ENCODE measurements around the gene PRELP.
"Not testable (repeated sequence)": the region's sequence is repeated elsewhere in the genome, so short reads cannot be mapped to it uniquely, and the experiment has no call there.

PRELP gene

GRCh38 chr1:203508463-203509073 is 33.0 kb downstream of the PRELP start:
- no peak for DNase-seq

DNA sequence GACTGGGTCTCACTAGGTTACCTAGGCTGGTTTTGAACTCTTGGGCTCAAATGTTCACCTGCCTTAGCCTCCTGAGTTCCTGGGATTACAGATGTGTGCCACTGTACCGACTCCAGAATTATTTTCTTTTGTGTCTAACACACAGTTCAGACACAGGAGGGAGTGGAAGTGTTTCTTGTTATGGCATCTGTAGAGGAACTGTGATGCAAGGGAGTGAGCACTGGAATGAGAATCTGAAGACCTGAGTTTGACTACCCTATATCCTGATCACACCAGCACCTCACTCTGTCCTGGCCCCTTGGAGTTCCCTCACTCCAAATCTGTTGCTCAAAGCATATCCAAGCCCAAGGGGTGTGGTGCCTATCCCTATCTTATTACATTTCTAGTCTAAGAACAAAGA is 33.5 kb downstream of the PRELP start:
- no peak for DNase-seq

- no peak for DNase-seq
Measured at GRCh38 chr1:203511513-203511912, 35.9 kb downstream of the PRELP start.

DNA sequence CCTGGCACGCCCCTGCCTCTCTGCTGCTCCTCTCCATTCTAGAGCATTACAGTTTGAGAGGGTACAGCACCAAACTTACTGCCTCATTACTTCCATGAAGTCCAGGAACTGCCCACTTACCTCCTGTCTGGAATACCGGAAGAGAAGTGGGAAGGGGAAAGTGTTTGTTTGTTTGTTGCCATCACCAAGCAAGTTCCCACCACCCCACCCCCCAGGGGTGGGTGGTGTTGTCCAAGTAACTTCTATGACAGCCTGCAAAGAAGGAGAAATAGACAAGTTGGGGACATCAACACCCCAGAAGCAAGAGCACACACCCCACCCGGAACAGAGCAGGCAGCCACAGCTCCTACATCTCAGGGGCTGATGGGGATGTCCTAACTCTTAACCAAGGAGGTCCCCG is 36.3 kb downstream of the PRELP start:
- DNase-seq, result no peak

- no peak for DNase-seq
Measured at GRCh38 chr1:203512517-203512847, 36.9 kb downstream of the PRELP start.

DNA sequence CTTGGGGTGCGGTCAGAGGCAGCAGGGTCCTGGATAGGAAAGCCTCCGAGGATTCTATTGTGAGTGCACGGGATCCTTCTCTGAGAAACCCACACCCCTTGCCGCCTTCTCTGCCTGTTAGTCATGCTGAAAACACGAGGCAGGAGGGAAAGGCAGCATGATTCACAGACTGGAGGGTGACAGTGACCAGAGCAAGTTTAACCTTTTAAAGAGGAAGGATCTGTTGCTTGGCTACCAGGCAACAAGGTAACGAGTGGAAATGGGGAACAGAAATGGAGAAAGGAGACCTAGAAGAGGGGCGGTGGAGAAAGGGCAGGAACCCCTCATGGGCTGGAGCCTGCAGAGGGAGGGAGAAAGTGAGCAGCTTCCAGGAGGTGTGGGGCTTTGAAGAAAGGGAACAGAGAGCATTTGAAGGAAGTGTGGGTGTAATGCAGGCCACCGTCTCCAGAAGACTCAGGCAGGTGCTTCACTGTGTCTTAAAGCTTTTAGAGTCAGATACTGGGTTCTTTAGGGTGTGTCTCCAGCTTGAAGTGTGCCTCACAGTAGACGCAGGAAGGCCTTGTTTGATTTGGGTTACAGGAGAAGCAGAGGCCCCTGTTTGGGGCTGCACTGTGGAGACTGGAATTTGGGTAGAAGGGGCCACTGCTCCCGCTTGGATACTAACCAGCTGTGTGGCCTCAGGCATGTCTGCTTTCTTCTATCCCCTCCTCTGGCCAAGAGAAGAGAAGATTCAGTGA is 37.4 kb downstream of the PRELP start:
- DNase-seq, result peak in 2 of 4 experiments; percentile 9 to 18

DNA sequence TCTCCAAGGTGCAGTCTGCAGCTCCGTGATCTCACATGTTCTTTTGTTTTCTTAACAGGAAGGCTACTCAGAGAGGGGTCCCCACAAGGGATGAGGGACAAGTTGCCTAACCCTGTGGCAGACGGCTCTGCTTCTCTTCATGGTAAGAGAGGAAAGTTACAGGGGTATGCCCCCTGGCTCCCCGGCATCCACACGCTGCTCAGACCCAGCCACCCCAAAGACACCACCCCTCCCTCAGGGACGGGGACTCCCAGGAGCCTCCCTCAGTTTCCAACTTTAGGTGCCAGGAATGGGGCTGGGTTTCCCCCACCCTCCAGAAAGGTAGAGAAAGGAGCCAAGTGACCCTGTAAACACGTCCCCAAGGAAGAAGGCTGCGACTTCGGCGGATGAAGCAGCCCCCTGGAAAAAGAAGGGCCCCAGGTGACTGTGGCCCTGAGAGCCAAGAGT is 38.0 kb downstream of the PRELP start:
- DNase-seq, result no peak

- no peak for DNase-seq
Measured at GRCh38 chr1:203516184-203516583, 40.6 kb downstream of the PRELP start.

GRCh38 chr1:203516906-203517305 is 41.3 kb downstream of the PRELP start:
- DNase-seq, result no peak

- no peak for DNase-seq
Measured at GRCh38 chr1:203517426-203518110, 42.0 kb downstream of the PRELP start.

DNA sequence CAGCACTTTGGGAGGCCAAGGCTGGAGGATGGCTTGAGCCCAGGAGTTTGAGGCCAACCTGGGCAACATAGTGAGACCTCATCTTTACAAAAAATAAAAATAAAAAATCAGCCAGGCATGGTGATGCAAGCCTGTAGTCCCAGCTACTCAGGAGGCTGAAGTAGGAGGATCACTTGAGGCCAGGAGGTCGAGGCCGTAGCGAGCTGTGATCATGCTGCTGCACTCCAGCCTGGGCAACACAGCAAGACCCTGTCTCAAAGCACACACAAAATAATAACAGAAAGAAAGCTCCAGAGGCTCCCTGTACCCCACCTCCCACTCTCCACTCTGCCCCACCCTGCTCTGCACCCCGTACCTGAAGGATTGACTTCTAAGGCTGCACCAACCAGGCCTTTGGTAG is 42.5 kb downstream of the PRELP start:
- DNase-seq, result not testable (repeated sequence)

DNA sequence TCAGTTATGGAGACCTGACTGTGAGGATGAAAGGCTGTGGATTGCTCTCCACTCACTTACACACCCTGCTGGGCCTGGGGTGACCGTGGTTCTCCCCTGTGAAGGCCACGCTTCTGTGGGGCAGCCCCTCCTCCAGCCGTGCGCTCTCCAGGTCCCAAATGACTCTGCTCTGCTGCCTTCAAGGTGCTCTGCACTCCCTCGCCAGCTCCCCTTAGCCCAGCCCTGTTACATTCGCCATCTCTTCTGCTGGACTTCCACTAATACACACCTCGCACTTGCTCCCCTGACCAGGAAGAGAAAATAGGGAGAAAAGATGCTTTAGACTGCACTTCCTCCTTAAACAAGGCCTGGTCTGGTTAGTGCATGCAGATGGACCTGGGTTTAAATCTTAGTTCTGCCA is 42.9 kb downstream of the PRELP start:
- no peak for DNase-seq

GRCh38 chr1:203519053-203519840 is 43.6 kb downstream of the PRELP start:
- no peak for DNase-seq

DNA sequence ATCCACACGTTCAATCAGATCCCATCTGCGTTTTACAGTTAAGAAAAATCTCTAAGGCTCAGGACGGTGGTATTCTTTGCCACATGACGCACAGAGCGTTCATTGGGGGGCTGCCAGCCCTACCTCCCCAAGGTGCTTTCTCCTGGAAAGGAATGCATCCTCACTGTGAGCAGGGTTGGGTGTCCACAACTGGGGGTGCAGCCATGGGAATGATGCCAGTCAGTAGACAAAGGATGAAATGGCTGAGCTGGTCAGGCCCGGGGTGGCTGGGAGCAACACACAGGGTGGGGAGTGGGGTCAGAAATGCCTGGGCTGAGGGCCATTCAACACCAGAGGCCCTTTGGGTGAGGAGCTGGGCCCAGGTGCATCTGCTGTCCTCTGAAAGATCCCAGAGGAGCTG is 44.3 kb downstream of the PRELP start:
- no peak for DNase-seq

- no peak for DNase-seq
Measured at GRCh38 chr1:203520315-203520714, 44.7 kb downstream of the PRELP start.

DNA sequence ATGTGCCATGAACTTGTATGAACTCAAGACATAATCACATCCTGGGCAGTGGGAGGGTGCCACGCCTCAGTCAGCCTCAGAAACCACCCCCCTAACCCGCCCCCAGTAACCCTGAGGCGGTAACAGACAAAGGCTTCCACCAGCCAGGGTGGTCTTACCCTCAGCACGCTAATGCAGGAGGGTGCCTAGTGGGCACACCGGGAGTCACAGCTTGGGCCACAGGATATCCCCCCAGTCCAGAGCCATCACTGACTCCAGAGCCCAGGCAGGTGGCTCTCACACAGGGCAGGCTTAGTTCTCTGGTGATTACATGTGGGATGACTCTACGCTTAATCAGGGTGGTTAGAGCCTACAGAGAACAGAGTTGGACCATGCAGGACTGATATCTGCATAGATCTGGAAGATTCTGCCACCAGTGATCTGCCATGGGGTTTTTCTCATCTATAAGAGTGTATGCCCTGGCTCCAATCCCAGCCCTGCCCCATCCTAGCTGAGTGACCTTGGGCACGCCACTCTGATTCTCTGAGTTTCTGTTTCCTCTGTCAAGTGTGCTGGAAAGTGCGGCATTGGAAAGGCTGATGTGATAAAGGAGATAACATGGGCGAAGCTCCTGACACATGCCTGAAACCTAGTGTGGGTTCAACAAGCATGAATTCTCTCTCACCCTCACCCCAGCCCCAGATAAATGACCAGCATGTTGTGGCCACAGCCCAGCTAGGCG is 45.6 kb downstream of the PRELP start:
- DNase-seq, result no peak

- DNase-seq, result no peak
Measured at GRCh38 chr1:203521812-203522211, 46.2 kb downstream of the PRELP start.

DNA sequence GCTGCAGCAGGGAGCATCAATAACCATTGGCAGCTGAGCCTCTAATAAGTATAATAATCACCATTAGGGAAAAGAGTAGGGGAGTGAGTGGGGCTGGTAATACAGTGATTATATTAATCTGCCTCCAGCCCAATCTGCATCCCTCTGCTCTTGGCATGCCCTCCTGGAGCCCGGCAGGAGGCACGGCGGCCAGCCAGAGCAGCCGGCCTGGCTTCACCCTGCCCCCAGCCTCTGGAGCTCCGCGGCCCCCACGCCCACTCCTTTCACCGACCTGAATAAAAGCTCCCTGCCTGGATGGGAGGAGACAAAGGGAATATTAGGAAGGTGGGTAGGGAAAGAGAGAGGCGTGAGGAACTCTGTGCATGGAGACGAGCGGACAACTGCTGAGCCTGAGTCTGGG is 46.6 kb downstream of the PRELP start:
- DNase-seq, result no peak

GRCh38 chr1:203523667-203524066 is 48.1 kb downstream of the PRELP start:
- DNase-seq, result no peak

GRCh38 chr1:203524152-203524551 is 48.5 kb downstream of the PRELP start:
- no peak for DNase-seq

GRCh38 chr1:203524824-203525223 is 49.2 kb downstream of the PRELP start:
- no peak for DNase-seq

- DNase-seq, result no peak
Measured at GRCh38 chr1:203525685-203526084, 50.1 kb downstream of the PRELP start.

DNA sequence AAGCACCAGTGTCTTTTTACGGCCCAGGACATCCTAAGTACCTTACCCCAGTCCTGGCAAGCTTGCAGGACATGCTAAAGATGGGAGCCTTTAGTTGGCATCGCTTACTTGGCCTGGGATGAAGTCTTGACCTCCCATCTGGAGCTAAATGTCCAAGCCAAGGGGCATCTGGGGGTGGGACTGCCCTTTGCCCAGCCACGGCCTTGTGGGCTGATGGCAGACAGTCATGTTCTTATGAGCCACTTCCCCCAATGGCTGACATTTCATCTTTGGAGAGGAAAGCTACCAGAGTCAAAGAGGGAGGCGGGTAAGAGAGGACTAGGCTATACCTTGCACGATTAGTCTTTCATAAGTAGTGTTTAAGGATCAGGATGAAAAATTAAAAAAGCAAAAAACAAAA is 50.5 kb downstream of the PRELP start:
- DNase-seq, result no peak
